NK-92 treated with Interleukin-12 subunit alpha and Interleukin-12 subunit beta, amount 100 ng/mL, for 24 hours (cell line): Measurements from ENCODE around the gene RPL10.

Experiments
- DNase-seq: peaks from one replicate; lab custom pipeline; 2025; lab: John Stamatoyannopoulos, UW

RPL10 gene

GRCh38 chrX:154397888-154398667, at the start of gene RPL10:
TSS of gene RPL10 (plus strand) at chrX:154398377. CDS start at chrX:154398520, 143 bp downstream.
- peak; percentile 89 for DNase-seq

- no peak for DNase-seq
Measured at GRCh38 chrX:154348646-154349358, 49.4 kb upstream of the RPL10 start.

GRCh38 chrX:154349359-154349935, 48.7 kb upstream of the RPL10 start:
- DNase-seq: no peak

GRCh38 chrX:154349979-154350378, 48.2 kb upstream of the RPL10 start:
- no peak for DNase-seq

GRCh38 chrX:154350429-154351182, 47.6 kb upstream of the RPL10 start:
- no peak for DNase-seq

- DNase-seq: no peak
Measured at GRCh38 chrX:154351183-154352011, 46.8 kb upstream of the RPL10 start.

GRCh38 chrX:154352012-154352401, 46.2 kb upstream of the RPL10 start:
- DNase-seq: no peak

GRCh38 chrX:154352466-154352865, 45.7 kb upstream of the RPL10 start:
- no peak for DNase-seq

GRCh38 chrX:154353172-154353843, 44.9 kb upstream of the RPL10 start:
- no peak for DNase-seq

- DNase-seq: no peak
Measured at GRCh38 chrX:154354013-154354412, 44.2 kb upstream of the RPL10 start.

GRCh38 chrX:154354516-154354915, 43.7 kb upstream of the RPL10 start:
- no peak for DNase-seq

GRCh38 chrX:154355094-154355775, 42.9 kb upstream of the RPL10 start:
- DNase-seq: no peak

GRCh38 chrX:154355776-154356140, 42.4 kb upstream of the RPL10 start:
- DNase-seq: no peak

- DNase-seq: no peak
Measured at GRCh38 chrX:154356596-154356995, 41.6 kb upstream of the RPL10 start.

- DNase-seq: no peak
Measured at GRCh38 chrX:154357205-154357604, 41.0 kb upstream of the RPL10 start.

GRCh38 chrX:154358011-154358410, 40.2 kb upstream of the RPL10 start:
- DNase-seq: no peak

- DNase-seq: no peak
Measured at GRCh38 chrX:154358829-154359228, 39.3 kb upstream of the RPL10 start.

- no peak for DNase-seq
Measured at GRCh38 chrX:154359362-154360154, 38.6 kb upstream of the RPL10 start.

- DNase-seq: no peak
Measured at GRCh38 chrX:154360155-154360713, 37.9 kb upstream of the RPL10 start.
